SU-DHL-6 (cell line): ENCODE data around the gene PRDM16.

Experiments
- H2AFZ ChIP-seq: fragments of 200-600 bp; sonication (generic); 2 replicates; pipeline ENCODE4 v1.6.1; 2014; ENCODE audit warnings: low read depth, mild to moderate bottlenecking, moderate library complexity, mixed read lengths, antibody characterized with exemption, low read length; ENCODE audit not compliant: severe bottlenecking
- H3F3A ChIP-seq: fragments of 200-600 bp; shearing (Covaris generic); 2 replicates; pipeline ENCODE4 v1.6.0; 2016; ENCODE audit warnings: antibody characterized with exemption, mild to moderate bottlenecking; ENCODE audit not compliant: insufficient read depth
- H3K27ac ChIP-seq: fragments of 200-600 bp; sonication (generic); 2 replicates; pipeline ENCODE4 v1.5.1; 2016; ENCODE audit warnings: low read depth, mild to moderate bottlenecking, low read length, moderate library complexity, mixed read lengths
- H3K27me3 ChIP-seq: fragments of 200-600 bp; sonication (generic), shearing (Covaris generic); 2 replicates; pipeline ENCODE4 v1.6.0; 2014; ENCODE audit warnings: mild to moderate bottlenecking, low read length
- H3K36me3 ChIP-seq: fragments of 200-600 bp; sonication (generic); 2 replicates; pipeline ENCODE4 v1.6.1; 2014; ENCODE audit warnings: mild to moderate bottlenecking, low read length, mixed read lengths
- H3K4me2 ChIP-seq: fragments of 300-600, 200-600 bp; shearing (Covaris generic), sonication (generic); 2 replicates; pipeline ENCODE4 v1.6.0; 2014; ENCODE audit warnings: low read length, low read depth, mild to moderate bottlenecking; ENCODE audit not compliant: poor library complexity, severe bottlenecking
- H3K4me3 ChIP-seq: fragments of 200-600 bp; sonication (generic); 2 replicates; pipeline ENCODE4 v1.5.1; 2014; ENCODE audit warnings: antibody characterized with exemption, low read length, mild to moderate bottlenecking, mixed read lengths; ENCODE audit not compliant: insufficient read depth, poor library complexity, severe bottlenecking
- H3K79me2 ChIP-seq: fragments of 200-600 bp; sonication (generic); 2 replicates; pipeline ENCODE4 v1.6.1; 2014; ENCODE audit warnings: mild to moderate bottlenecking, low read length, moderate library complexity; ENCODE audit not compliant: insufficient read depth
- H3K9ac ChIP-seq: fragments of 200-600 bp; sonication (generic); 2 replicates; pipeline ENCODE4 v1.7.0; 2014; ENCODE audit warnings: mild to moderate bottlenecking, low read length
- H3K9me2 ChIP-seq: fragments of 200-600 bp; sonication (generic); replicated peaks from 2 replicates; pipeline ENCODE4 v1.6.1; 2014; ENCODE audit warnings: low read length; ENCODE audit not compliant: insufficient read depth
- H3K9me3 ChIP-seq: fragments of 200-600 bp; sonication (generic); 2 replicates; pipeline ENCODE4 v1.6.1; 2014; ENCODE audit warnings: low read length, mixed read lengths; ENCODE audit not compliant: insufficient read depth
- H4K20me1 ChIP-seq: fragments of 200-600 bp; sonication (generic); 2 replicates; pipeline ENCODE4 v1.6.1; 2014; ENCODE audit warnings: low read depth, mild to moderate bottlenecking, antibody characterized with exemption, low read length, moderate library complexity, mixed read lengths
- EZH2phosphoT487 ChIP-seq: fragments of 200-600 bp; sonication (generic), shearing (Covaris generic); conservative IDR thresholded peaks from 2 replicates; pipeline ENCODE4 v1.6.1; 2018; ENCODE audit warnings: mild to moderate bottlenecking, antibody characterized with exemption, low read length, moderate library complexity, mixed read lengths
- TF ChIP-seq, protein P1 (sequence below): fragments of 200-600 bp; sonication (generic); IDR thresholded peaks from one replicate; pipeline ENCODE4 v1.5.1; 2017; ENCODE audit warnings: antibody characterized with exemption, mild to moderate bottlenecking, low read length, moderate library complexity; ENCODE audit not compliant: insufficient read depth, poor library complexity, severe bottlenecking

The PRDM16 gene

GRCh38 chr1:3137111-3138100 lies 68.4 kb downstream of the PRDM16 start:
- Histone ChIP-seq H3K4me3 (no peak overlapping the region), H2AFZ (no peak overlapping the region), H3K9me3 (no peaks in the 10 kb centered on the region), H3K9ac (no peak overlapping the region), H3K27ac (no peak overlapping the region), H3K4me2 (no peak overlapping the region), H3K36me3 (no peaks in the 10 kb centered on the region), H3F3A (no peaks in the 10 kb centered on the region), H4K20me1 (no peaks in the 10 kb centered on the region), H3K9me2 (no peaks in the 10 kb centered on the region), H3K27me3 (no peaks in the 10 kb centered on the region), H3K79me2 (no peaks in the 10 kb centered on the region)
- TF ChIP-seq, protein P1, sequence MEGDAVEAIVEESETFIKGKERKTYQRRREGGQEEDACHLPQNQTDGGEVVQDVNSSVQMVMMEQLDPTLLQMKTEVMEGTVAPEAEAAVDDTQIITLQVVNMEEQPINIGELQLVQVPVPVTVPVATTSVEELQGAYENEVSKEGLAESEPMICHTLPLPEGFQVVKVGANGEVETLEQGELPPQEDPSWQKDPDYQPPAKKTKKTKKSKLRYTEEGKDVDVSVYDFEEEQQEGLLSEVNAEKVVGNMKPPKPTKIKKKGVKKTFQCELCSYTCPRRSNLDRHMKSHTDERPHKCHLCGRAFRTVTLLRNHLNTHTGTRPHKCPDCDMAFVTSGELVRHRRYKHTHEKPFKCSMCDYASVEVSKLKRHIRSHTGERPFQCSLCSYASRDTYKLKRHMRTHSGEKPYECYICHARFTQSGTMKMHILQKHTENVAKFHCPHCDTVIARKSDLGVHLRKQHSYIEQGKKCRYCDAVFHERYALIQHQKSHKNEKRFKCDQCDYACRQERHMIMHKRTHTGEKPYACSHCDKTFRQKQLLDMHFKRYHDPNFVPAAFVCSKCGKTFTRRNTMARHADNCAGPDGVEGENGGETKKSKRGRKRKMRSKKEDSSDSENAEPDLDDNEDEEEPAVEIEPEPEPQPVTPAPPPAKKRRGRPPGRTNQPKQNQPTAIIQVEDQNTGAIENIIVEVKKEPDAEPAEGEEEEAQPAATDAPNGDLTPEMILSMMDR = no peak
- no peak for TF ChIP-seq EZH2phosphoT487

GRCh38 chr1:3138623-3139151 lies 69.7 kb downstream of the PRDM16 start:
- no peaks in the 10 kb centered on the region for H3K27me3 ChIP-seq
- no peak overlapping the region for H3K4me2 ChIP-seq
- no peaks in the 10 kb centered on the region for H3K9me3 ChIP-seq
- no peaks in the 10 kb centered on the region for H3K79me2 ChIP-seq
- H3K9me2 ChIP-seq = no peaks in the 10 kb centered on the region
- no peaks in the 10 kb centered on the region for H3K36me3 ChIP-seq
- H3K27ac ChIP-seq = no peak overlapping the region
- no peak overlapping the region for H2AFZ ChIP-seq
- H4K20me1 ChIP-seq = no peaks in the 10 kb centered on the region
- H3K9ac ChIP-seq = no peak overlapping the region
- H3K4me3 ChIP-seq = no peak overlapping the region
- no peak for TF ChIP-seq EZH2phosphoT487
- TF ChIP-seq, protein P1 = no peak
- no peaks in the 10 kb centered on the region for H3F3A ChIP-seq

DNA sequence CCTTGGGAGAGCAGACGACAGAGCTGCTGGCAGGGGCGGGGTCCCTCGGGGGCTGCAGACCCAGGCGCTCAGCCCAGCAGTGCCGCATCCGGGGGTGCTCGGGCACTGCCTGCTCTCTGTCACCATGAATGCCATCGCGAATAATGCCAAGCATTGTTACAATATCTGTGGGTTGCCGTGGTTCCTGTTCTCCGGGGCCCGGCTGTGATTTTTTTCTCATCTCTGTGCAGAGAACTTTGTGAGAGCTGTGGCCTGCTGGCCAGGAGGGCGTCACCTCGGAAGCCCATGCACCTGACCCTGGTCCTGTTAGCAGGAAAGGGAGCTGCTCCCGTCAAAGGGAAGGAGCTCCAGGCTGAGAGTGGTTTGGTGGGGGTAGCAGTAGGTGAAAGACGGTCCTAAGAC lies 70.4 kb downstream of the PRDM16 start:
- no peaks in the 10 kb centered on the region for H3K9me2 ChIP-seq
- H3K9me3 ChIP-seq = no peaks in the 10 kb centered on the region
- no peaks in the 10 kb centered on the region for H3K36me3 ChIP-seq
- H3K27ac ChIP-seq = no peak overlapping the region
- no peak overlapping the region for H2AFZ ChIP-seq
- H3K4me3 ChIP-seq = no peak overlapping the region
- no peaks in the 10 kb centered on the region for H4K20me1 ChIP-seq
- H3K27me3 ChIP-seq = no peaks in the 10 kb centered on the region
- no peak for TF ChIP-seq EZH2phosphoT487
- TF ChIP-seq, protein P1 = no peak
- no peaks in the 10 kb centered on the region for H3K79me2 ChIP-seq
- no peak overlapping the region for H3K9ac ChIP-seq
- no peaks in the 10 kb centered on the region for H3F3A ChIP-seq
- H3K4me2 ChIP-seq = no peak overlapping the region
